ENCODE results near the gene AJAP1. TPM values are rescaled to one million over a fixed set of nuclear protein-coding genes. Genes with fewer than 3 reads are reported as not detected.

Gene AJAP1
- total RNA-seq, 1 donor from 2014 or later, result 3.5 TPM

GRCh38 chr1:4624141-4624715, 30.2 kb upstream of the AJAP1 start:
- DNase-seq, result no peak
- no peaks in the 10 kb centered on the region for H3K4me1 Mint-ChIP-seq (ENCODE audit: low read depth, unreplicated experiment)
- no peak for TF ChIP-seq CTCF (IDR thresholded peaks at IDR 0.05; ENCODE audit: partially characterized antibody, unreplicated experiment)
- no peaks in the 10 kb centered on the region for H3K27me3 Mint-ChIP-seq (ENCODE audit: unreplicated experiment)
- H3K9me3 Mint-ChIP-seq (ENCODE audit: unreplicated experiment), result peaks cover 7% of the 10 kb centered on the region
- H3K27ac Mint-ChIP-seq (ENCODE audit: unreplicated experiment), result no peak overlapping the region
- no peaks in the 10 kb centered on the region for H3K36me3 Mint-ChIP-seq (ENCODE audit: unreplicated experiment)
- H3K4me3 Mint-ChIP-seq (ENCODE audit: unreplicated experiment), result no peak overlapping the region

- peaks cover 4% of the 10 kb centered on the region for H3K36me3 Mint-ChIP-seq (ENCODE audit: unreplicated experiment)
- no peaks in the 10 kb centered on the region for H3K4me1 Mint-ChIP-seq (ENCODE audit: low read depth, unreplicated experiment)
- H3K4me3 Mint-ChIP-seq (ENCODE audit: unreplicated experiment), result no peak overlapping the region
- no peaks in the 10 kb centered on the region for H3K27me3 Mint-ChIP-seq (ENCODE audit: unreplicated experiment)
- DNase-seq, result no peak
- H3K9me3 Mint-ChIP-seq (ENCODE audit: unreplicated experiment), result peaks cover 10% of the 10 kb centered on the region
- no peak for TF ChIP-seq CTCF (IDR thresholded peaks at IDR 0.05; ENCODE audit: partially characterized antibody, unreplicated experiment)
- H3K27ac Mint-ChIP-seq (ENCODE audit: unreplicated experiment), result no peak overlapping the region
These were observed 29.6 kb upstream of the AJAP1 start for GRCh38 chr1:4624801-4625200.

GRCh38 chr1:4626061-4626460, 28.3 kb upstream of the AJAP1 start:
- no peak for DNase-seq
- Mint-ChIP-seq H3K9me3 (ENCODE audit: unreplicated experiment) (peaks cover 10% of the 10 kb centered on the region), H3K4me3 (ENCODE audit: unreplicated experiment) (no peak overlapping the region), H3K4me1 (ENCODE audit: low read depth, unreplicated experiment) (no peaks in the 10 kb centered on the region), H3K36me3 (ENCODE audit: unreplicated experiment) (peaks cover 6% of the 10 kb centered on the region), H3K27ac (ENCODE audit: unreplicated experiment) (no peak overlapping the region), H3K27me3 (ENCODE audit: unreplicated experiment) (no peaks in the 10 kb centered on the region)
- TF ChIP-seq CTCF (IDR thresholded peaks at IDR 0.05; ENCODE audit: partially characterized antibody, unreplicated experiment), result no peak

DNA sequence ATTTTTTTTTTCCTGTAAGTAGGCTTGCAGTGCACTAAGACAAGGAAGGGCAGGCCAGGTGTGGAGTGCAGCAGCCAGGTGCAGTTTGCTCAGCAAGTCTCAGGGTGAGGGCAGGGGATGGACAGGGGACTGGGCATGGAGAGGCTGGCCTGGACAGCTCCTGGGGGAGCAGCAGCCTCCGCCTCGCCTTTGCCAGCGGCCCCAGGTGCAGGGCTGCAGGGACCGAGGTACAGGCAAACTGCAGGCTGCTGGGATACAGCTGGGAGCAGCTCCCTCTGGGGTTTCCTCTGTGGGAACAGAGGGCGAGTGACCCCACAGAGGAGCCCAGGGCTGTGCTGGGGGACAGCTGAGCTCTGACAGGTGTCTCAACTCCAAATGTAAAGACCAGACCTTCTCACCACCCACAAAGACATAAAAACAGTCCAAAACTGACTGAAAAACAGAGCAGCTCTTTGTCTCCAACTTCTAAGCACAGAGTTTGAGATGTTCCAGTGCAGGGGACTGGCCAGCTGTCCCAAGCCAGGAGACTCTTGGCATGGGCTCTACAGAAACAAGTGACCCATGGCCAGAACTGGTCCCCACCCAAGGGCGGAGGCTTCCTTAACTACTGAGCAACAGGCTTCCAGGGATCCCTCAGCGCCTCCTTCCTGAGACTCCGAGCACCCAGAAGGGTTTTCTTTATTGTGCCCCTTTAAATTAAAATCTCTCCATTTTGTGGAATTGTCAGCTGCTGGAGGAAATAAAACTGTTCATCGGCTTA, 27.7 kb upstream of the AJAP1 start:
- no peak overlapping the region for H3K27ac Mint-ChIP-seq (ENCODE audit: unreplicated experiment)
- DNase-seq, result no peak
- no peaks in the 10 kb centered on the region for H3K4me1 Mint-ChIP-seq (ENCODE audit: low read depth, unreplicated experiment)
- peaks cover 6% of the 10 kb centered on the region for H3K36me3 Mint-ChIP-seq (ENCODE audit: unreplicated experiment)
- TF ChIP-seq CTCF (IDR thresholded peaks at IDR 0.05; ENCODE audit: partially characterized antibody, unreplicated experiment), result no peak
- peaks cover 14% of the 10 kb centered on the region for H3K9me3 Mint-ChIP-seq (ENCODE audit: unreplicated experiment)
- H3K4me3 Mint-ChIP-seq (ENCODE audit: unreplicated experiment), result no peak overlapping the region
- H3K27me3 Mint-ChIP-seq (ENCODE audit: unreplicated experiment), result peaks cover under 1% of the 10 kb centered on the region

DNA sequence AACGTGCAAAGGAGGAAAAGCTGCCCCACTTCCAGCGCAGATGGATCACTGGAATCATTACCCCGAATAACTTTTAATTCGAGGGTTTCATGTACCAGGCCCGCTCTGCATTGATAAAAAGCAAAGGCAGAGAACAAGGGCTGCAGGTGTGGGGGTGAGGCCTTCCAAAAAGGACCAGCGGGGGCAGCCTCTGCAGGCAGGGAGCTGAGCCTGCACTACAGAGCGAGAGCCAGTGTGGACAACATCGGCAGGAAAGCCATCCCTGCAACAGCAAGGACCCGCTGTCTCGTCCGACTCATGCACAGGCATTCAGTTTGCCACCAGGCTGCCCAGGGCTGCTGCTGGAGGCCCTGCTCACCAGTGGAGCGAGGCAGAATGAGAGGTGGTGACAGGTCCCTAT, 27.1 kb upstream of the AJAP1 start:
- Mint-ChIP-seq H3K27me3 (ENCODE audit: unreplicated experiment) (peaks cover 3% of the 10 kb centered on the region), H3K27ac (ENCODE audit: unreplicated experiment) (no peak overlapping the region), H3K4me3 (ENCODE audit: unreplicated experiment) (no peak overlapping the region), H3K36me3 (ENCODE audit: unreplicated experiment) (peaks cover 6% of the 10 kb centered on the region), H3K9me3 (ENCODE audit: unreplicated experiment) (peaks cover 15% of the 10 kb centered on the region), H3K4me1 (ENCODE audit: low read depth, unreplicated experiment) (no peaks in the 10 kb centered on the region)
- no peak for TF ChIP-seq CTCF (IDR thresholded peaks at IDR 0.05; ENCODE audit: partially characterized antibody, unreplicated experiment)
- DNase-seq, result no peak

Data from glutamatergic neuron (in vitro differentiated cells).